HG03342 (cell line): ENCODE measurements around the gene STEAP1.
"Not testable (repeated sequence)": the region's sequence is repeated elsewhere in the genome, so short reads cannot be mapped to it uniquely, and the experiment has no call there.

ENCODE experiments used
- ATAC-seq: cut with Tn5 transposase; IDR thresholded peaks from one replicate; pipeline ENCODE4 v1.9.1; 2021; ENCODE audit warnings: mild to moderate bottlenecking, moderate library complexity; ENCODE audit not compliant: unreplicated experiment

The STEAP1 gene

DNA sequence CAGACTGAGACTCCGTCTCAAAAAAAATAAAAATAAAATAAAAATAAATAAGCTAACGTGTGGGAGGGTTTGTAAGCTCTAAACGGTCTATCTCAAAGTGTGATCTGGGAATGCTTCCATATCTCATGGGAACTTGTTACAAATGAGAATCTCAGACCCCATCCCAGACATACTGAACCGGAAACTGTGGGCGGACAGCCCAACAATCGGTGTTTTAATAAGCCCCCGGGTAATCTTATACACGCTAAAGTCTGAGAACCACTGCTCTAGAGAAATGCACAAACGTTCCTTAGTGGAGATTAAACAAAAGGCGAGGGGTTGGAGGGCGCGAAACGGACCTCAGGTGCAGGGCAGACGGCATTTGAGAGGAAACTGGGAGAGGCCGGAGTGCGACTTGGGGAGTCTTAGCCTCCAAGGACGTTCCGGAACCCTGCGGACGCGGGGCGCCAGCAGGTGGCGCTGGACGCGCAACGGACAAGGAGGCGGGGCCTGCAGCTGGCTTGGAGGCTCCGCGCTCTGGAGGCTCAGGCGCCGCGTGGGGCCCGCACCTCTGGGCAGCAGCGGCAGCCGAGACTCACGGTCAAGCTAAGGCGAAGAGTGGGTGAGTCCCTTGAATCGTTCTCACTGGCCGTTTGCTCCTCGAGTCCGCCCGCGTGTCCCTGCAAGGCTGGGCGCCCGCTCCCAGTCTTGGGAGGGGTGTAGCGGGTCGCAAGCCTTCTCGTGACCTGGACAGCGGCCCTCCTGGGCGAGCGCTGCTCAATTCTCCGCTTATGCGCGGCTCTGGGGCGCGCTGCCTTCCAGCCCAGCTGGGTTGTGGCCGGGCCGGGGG is at the start of gene STEAP1:
Gene STEAP1 (plus strand): TSS at position 527 of the 829 bp plus-strand sequence. CDS start 5,320 bp downstream, outside the sequence.
- ATAC-seq, result peak; percentile 98

DNA sequence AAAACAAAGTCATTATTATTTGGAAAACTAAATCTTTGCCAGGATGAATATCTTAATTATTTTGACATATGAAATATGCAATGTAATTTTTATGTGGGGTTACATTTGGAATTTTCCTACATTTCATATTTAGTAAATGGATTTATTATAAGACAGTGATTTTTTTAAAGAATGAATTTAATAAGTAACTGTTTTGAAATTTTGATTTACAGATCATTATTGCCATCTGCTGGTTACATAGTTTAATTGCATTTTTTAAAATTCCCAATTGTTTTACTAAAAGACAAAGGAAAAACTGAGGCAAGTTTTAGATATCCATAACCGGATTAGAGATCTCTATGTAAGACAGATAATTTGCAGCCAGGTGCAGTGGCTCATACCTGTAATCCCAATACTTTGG is 39.3 kb upstream of the STEAP1 start:
- ATAC-seq, result not testable (repeated sequence)

DNA sequence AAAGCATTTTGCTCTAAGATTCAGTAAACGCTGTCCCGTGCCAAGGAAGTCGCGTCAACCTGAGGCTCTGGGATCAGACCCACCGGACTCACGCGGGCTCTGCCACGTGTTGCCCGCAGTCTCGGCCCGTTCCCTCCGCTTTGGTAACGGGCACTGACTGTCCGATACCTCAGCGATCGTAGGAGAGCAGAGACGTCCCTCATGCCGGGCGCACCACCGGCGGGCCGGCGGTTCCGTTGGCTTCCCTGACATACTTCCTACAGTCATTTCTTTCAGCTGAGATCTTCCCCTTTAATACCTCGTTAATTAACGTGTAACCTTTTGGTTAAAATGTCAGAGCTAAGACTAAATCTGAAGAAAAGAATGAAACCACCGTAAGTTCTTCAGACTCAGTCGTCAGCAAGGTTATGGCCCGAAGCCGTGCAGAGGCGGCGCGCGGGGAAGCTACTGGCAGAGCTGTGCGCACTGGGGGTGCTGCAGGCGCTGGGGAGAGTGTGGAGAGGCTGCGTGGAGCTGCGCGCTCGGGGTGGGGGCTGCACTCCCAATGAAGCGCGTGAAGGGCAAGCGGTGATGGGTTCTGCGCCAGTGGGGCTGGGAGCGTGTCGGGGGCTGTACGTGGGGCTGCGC is 35.6 kb upstream of the STEAP1 start:
- ATAC-seq, result not testable (repeated sequence)

DNA sequence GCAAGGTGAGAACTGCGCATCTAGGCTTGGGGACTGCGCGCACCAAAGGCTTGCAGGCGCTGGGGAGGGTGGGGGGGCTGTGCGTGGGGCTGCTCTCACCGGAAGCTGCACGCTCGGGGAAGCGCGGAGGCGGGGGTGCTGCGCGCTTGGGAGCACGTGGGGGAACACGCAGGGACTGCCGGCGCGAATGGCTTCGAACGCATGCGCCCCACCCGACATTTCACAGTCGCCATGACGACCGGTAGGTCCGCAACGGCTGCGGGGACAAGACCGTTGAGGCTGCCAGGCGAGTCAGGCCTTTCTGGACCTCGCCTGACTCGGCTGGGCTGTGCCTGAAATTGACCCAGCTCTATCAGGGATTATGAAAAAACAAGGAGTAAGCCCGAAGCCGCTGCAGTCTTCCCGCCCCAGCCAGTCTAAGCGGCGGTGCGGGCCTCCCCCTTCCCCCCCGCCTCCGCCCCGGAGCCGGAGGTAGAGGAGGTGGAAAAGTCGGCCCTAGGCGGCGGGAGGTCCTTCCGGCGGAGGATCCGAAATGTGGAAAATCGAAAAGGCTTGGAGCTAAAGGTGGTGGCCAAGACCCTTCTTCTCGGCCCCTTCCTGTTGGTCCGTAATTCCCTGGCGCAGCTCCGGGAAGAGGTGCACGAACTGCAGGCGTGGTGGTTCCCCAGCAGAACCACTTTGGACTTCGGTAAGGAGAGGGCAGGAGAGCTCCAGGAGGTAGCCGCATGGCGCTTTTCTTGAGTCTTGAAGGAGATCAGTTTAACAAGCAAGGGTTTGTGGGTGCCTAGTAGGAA is 34.9 kb upstream of the STEAP1 start:
- ATAC-seq, result no peak

DNA sequence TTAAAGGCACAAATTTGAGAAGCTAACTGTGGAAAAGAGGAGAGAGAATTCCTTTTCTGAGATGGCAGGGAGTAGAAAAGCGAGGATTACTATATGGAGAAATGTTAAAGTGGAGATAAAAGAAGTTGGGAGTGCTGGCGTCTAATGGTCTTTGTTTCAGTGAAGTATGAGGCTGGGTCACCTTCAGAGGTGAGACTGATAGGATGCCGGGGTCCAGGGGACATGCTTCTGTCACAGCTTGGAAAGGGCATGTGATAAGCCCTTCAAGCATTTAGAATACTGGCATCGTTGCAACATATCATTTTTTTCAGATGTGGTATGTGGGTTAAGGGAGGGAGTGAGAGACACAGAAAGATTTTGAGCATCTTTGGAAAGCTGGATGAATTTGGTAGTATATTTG is 34.1 kb upstream of the STEAP1 start:
- ATAC-seq, result not testable (repeated sequence)

DNA sequence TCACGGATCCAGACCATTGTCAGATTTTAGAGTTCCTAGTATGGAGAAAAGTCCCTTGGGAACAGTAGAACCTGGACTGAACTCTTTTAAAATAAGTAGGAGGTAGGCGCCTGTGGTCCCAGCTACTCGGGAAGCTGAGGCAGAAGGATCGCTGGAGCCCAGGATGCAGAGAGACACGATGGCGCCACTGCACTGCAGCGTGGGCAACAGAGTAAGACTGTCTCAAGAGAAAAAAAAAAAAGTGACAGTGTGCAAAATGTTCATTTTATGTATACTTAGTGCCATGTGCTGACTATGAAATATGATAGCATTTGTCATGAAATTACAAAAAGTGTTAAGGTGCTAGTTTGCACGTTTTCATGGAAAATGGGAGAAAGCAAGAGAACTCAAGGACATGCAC is 22.5 kb upstream of the STEAP1 start:
- ATAC-seq, result not testable (repeated sequence)

DNA sequence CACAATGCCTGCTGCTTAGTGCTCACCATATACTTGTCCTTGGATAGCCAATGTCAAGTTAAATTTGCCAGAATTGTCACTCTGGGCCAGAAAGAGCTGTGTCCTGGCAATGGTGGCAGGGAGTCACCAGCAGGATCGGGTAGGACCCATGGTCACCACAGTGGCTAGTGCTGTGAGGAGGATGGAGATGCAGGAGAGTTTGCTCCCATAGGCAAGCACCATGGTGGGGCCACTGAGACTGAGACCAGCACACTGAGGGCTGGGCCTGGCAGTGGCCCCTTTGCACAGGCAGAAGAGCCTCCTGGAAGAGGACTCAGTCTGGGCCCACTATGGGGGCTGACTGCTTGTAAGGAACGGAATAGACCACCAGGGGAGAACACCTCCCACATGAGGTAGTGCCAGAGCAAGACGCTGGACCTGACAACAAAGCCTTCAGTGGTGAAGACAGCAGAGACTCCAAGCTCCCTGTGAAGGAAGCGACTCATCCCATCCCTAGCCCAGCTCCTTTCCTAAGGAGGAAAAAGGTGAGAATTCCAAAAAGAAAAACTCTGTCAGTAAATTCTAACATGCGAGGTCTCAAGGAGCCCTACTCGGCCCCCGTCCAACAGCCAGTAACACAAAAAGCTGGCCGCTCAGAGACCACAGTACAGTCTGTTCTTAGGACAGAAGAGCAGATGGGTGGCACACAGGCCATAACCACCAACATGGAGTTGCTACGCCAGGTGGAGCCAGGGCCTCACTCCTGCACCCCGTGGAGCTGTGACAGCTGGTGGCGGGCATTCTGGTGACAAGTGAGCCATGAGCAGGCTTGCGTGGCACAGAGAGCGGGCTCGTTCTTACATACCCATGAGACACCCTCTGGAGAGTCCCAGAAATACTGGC is 6.9 kb upstream of the STEAP1 start:
- not testable (repeated sequence) for ATAC-seq

DNA sequence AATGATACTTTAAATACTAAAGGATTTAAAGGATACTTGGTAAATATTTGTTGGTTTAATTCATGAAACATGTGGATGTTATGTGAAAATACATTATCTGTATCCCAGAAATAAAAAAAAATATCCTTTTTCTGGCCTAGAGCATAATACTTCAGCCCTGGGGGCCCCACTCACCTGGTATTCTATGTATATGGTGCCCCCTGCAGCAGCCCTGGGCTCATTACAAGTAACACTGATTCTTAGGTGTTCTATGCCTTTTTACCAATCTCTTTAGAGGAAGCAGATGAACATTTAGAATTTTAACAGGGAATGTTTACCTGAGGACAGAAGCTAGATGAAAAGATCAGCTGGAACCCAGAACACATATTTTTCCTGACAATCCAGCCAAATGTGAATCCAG is 4.8 kb upstream of the STEAP1 start:
- ATAC-seq, result peak; percentile 29

DNA sequence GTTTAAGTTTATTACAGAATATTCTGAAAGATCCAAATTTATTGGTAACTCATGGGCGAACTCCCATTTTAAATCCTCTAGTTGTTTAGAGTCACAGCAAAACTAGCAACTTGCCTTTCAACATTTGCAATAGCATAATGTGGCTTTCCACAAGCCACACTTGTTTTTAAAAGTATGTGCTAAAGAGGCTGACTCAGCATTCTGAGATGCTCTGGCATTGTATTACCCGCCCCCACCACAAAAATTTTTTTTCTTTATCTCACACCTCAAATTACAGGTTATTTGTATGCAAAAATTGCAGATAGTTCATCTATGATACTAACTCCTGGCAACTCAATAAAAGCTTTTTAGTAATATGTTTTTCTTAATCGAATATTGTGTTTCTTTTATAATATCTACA is 2.4 kb upstream of the STEAP1 start:
- not testable (repeated sequence) for ATAC-seq

DNA sequence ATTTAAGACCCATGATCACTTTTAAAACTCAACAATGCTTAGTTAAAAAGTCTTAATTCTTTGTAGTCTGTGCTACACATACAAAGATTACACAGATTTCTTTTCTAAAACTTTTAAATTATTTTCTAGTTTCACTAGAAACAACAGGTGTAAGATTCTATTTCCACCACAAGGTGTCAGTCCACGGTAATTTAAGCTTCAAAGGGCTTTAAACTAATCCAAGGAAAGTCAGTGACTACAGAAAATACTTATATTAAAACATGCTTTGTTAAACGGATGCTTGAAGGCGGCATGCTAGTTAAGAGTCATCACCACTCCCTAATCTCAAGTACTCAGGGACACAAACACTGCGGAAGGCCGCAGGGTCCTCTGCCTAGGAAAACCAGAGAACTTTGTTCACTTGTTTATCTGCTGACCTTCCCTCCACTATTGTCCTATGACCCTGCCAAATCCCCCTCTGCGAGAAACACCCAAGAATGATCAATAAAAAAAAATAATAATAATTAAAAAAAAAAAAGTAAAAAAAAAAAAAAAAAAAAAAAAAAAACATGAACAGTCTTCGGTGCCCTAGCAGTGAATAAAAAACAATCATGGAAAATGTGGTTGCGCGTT is 1.5 kb upstream of the STEAP1 start:
- ATAC-seq, result not testable (repeated sequence)

DNA sequence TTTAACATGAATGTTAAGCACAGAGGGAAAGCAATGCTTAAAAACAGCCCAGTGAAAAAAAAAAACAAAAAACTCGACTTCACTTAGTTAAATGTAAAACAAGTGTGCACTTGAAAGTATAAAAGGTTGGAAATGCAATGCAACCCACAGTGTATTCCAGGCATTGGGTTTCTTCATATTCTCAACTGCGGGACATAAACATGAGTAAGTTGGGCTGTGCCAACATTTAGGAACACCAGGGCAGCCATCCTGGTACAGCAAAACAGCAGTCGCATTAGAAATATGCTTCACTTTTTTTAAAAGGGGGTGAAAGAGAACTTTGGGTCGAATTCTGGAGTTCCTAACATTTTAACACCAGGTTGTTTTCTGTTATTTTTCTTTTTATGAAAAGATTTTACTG is 937 bp downstream of the STEAP1 start:
- no peak for ATAC-seq

DNA sequence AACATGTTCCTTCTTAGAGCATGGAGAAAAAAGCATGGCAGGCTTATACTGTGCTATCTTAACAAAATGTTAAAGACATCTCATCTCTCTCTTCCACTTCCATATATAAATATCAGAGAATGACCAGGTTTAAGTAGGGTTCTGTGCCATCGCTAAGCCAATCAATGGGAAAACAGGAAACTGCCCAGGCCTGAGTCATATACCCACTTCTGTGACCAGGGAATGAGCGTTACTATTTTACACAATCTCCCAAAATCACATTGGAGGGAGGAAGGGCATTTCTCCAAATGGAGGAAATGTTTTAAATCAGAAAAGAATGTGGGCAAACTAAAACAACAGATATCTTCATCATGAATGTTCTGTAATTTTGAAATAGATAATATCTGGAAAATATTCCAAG is 3.1 kb downstream of the STEAP1 start:
- ATAC-seq, result not testable (repeated sequence)

DNA sequence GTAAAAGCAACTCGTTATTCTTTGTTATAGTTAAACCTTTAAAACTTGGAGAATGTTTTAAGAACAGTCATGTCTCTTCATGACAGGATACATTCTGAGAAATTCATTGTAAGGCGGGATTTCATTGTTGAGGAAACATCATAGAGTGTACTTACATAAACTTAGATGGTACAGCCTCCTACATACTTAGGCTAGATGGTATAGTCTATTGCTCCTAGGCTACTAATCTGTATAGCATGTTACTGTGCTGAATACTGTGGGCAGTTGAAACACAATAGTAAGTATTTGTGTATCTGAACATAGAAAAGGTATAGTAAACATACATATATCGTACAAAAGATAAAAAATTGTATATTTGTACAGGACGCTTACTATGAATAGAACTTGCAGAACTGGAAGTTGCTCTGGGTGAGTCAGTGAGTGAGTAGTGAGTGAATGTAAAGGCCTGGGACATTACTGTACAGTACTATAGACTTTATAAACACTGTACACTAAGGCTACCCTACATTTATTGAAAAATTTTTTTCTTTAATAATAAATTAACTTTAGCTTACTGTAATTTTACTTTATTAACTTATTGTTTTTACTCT is 3.6 kb downstream of the STEAP1 start:
- not testable (repeated sequence) for ATAC-seq

DNA sequence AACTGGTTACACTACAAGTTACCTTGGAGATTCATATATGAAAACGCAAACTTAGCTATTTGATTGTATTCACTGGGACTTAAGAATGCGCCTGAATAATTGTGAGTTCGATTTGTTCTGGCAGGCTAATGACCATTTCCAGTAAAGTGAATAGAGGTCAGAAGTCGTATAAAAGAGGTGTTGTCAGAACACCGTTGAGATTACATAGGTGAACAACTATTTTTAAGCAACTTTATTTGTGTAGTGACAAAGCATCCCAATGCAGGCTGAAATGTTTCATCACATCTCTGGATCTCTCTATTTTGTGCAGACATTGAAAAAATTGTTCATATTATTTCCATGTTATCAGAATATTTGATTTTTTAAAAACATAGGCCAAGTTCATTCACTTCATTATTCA is 9.3 kb downstream of the STEAP1 start:
- ATAC-seq, result no peak

DNA sequence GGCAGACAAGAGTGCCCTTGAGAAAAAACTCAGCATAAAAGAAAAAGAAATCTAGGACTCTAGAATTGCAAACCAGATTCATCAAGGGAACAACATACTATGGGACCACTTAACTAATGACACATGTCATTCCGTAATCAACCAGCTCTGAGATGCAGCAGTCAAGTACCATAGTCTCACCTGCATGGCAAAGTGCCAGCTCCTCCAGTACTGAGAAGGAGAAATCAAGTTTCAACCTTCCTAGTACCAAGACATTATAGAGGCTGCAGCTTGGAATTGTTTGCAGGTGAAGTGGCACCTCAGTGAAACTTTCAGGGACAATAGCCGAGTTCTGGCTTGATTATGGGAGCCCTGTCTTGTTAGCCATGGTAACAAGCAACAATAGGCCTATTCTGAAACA is 11.5 kb downstream of the STEAP1 start:
- no peak for ATAC-seq

DNA sequence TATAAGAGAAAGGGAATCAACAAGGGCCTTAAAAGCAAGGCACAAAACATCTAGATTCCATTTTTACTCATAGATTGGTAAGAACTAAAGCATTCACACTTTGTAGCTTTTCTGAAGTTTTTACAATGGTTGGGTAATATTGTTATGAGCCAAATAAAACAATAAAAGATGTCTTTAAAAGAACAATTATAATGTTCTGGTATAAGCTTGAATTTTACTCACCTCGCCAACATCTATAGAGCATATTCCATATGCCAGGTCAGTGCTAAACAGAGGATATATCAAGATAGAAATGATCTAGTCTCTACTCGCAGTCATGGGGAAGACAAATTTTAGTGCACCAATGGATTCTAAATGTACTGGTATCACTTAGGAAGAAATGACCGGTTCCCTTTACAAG is 11.9 kb downstream of the STEAP1 start:
- ATAC-seq, result no peak

DNA sequence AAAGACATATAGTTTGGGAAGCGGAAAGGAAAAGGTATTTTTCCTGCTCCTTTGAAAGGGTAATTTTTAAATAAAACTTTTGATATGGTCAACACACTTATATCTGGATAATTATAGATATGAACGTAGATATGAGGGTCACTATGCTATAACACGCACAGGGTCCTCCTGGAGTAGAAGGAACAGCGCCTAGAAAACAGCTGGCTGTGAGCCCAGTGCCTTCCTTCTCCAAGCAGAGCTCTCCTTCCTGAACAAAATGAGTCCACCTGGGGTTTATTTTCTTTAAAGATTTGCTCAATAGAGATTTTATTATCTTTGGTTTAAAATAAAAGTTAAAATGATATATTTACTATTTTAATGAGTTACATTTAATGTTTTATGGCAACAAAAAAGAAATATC is 13.1 kb downstream of the STEAP1 start:
- ATAC-seq, result no peak

DNA sequence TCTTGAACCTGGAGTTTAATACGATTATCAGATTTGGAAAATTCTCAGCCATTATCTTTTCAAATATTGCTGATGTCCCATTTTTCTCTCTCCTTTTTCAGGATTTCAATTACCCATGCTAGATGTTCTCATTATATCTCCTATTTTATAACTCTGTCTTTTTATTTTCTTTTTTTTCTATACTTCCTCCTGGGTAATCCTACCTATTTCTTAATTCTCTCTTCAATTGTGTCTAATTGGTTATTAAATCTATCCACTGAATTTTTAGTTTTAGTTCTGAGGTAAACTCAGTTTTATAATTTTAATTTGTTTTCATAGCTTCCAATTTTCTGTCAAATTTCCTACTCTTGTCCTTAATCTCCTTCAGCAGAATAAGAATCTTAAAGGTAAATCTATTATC is 15.6 kb downstream of the STEAP1 start:
- no peak for ATAC-seq

DNA sequence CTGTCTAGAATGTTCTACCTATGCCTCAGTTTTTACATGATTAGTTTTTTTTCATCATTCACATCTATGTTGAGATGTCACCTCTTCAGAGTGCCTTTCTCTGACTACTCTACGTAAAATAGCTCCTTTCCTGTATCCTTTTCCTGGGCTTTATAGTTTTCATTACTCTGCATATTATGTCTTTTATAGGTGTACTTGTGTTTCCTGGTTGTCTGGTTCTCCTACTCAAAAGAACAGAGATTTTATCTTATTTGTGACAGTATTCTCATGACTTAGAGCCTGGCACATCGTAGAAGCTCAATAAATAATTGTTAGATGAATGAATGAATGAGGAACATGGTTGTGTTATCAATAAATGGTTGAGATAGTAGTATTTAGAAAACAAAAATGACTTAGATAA is 17.9 kb downstream of the STEAP1 start:
- no peak for ATAC-seq

DNA sequence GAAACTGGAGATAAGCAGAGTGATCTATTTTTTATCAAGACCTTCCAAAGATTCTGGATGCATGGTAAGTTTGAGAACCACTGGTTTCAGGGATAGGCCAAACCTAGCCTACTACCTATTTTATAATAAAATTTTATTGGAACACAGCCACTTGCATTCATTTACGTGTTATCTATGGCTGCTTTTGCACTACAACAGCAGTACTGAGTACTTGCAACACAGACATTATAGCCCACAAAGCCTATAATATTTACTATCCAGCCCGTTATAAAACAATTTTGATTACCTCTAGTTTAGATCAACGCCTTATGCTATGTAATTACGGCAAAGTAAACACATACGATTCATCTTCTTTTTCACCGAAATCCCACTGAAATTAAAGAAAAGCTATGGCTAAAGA is 18.4 kb downstream of the STEAP1 start:
- ATAC-seq, result no peak
